Mesothelial cell of epicardium (in vitro differentiated cells): ENCODE data around the gene ABCG4. TPM values are rescaled to one million over a fixed set of nuclear protein-coding genes. Genes with fewer than 3 reads are reported as not detected.

ENCODE experiments used
- DNase-seq, 2 experiments: peaks; one replicate each; pipeline ENCODE4 v3.0.0; 2021; ENCODE audit warnings: low spot score in 2 of 2; ENCODE audit not compliant: unreplicated experiment in 2 of 2
- H3K27ac Mint-ChIP-seq: 2 replicates; pipeline ENCODE4 v1.8.0; 2021; ENCODE audit warnings: mixed read lengths
- H3K27me3 Mint-ChIP-seq: 2 replicates; pipeline ENCODE4 v1.8.0; 2021; ENCODE audit warnings: low read depth, mixed read lengths
- H3K36me3 Mint-ChIP-seq: 2 replicates; pipeline ENCODE4 v1.8.0; 2021; ENCODE audit warnings: mixed read lengths
- H3K4me1 Mint-ChIP-seq: 2 replicates; pipeline ENCODE4 v1.8.0; 2021; ENCODE audit warnings: mixed read lengths
- H3K4me3 Mint-ChIP-seq: 2 replicates; pipeline ENCODE4 v1.8.0; 2021; ENCODE audit warnings: mild to moderate bottlenecking, moderate library complexity, mixed read lengths
- H3K9me3 Mint-ChIP-seq: 2 replicates; pipeline ENCODE4 v1.8.0; 2021; ENCODE audit warnings: mixed read lengths
- total RNA-seq: library from RNA; stranded (reverse); gene quantifications from 3 replicates; pipeline ENCODE4 v1.2.1, GENCODE V29; 2021
- TF ChIP-seq, protein P1 (sequence below): fragments of 200-600 bp; sonication (generic); IDR thresholded peaks from one replicate; pipeline ENCODE4 v1.5.0; 2021; ENCODE audit warnings: antibody characterized with exemption; ENCODE audit not compliant: unreplicated experiment

ABCG4 gene
- total RNA-seq, 1 donor from 2014 or later, result 2.6 TPM

DNA sequence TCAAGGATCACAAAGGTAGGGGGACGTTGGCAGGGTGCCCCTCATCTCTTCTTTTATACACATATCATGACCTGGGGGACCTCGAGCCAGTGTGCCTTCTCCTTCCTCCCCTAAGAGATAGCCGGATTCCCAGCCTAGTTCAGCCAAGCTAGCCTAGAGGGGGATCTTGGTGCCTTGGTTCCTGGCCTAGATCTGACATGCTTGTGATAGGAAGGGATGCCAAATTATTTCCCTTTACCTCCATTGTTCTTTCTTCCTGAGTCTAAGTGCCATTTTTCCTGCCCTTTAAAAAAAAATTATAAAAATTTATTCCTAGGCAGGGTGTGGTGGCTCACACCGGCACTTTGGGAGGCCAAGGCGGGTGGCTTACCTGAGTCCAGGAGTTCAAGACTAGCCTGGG, 34.5 kb upstream of the ABCG4 start:
- Mint-ChIP-seq H3K36me3 (peaks cover 20% of the 10 kb centered on the region), H3K9me3 (no peaks in the 10 kb centered on the region), H3K27me3 (no peaks in the 10 kb centered on the region), H3K4me1 (no peaks in the 10 kb centered on the region), H3K27ac (no peak overlapping the region), H3K4me3 (no peak overlapping the region)
- DNase-seq, result no peak
- TF ChIP-seq, protein P1, sequence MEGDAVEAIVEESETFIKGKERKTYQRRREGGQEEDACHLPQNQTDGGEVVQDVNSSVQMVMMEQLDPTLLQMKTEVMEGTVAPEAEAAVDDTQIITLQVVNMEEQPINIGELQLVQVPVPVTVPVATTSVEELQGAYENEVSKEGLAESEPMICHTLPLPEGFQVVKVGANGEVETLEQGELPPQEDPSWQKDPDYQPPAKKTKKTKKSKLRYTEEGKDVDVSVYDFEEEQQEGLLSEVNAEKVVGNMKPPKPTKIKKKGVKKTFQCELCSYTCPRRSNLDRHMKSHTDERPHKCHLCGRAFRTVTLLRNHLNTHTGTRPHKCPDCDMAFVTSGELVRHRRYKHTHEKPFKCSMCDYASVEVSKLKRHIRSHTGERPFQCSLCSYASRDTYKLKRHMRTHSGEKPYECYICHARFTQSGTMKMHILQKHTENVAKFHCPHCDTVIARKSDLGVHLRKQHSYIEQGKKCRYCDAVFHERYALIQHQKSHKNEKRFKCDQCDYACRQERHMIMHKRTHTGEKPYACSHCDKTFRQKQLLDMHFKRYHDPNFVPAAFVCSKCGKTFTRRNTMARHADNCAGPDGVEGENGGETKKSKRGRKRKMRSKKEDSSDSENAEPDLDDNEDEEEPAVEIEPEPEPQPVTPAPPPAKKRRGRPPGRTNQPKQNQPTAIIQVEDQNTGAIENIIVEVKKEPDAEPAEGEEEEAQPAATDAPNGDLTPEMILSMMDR, result no peak

DNA sequence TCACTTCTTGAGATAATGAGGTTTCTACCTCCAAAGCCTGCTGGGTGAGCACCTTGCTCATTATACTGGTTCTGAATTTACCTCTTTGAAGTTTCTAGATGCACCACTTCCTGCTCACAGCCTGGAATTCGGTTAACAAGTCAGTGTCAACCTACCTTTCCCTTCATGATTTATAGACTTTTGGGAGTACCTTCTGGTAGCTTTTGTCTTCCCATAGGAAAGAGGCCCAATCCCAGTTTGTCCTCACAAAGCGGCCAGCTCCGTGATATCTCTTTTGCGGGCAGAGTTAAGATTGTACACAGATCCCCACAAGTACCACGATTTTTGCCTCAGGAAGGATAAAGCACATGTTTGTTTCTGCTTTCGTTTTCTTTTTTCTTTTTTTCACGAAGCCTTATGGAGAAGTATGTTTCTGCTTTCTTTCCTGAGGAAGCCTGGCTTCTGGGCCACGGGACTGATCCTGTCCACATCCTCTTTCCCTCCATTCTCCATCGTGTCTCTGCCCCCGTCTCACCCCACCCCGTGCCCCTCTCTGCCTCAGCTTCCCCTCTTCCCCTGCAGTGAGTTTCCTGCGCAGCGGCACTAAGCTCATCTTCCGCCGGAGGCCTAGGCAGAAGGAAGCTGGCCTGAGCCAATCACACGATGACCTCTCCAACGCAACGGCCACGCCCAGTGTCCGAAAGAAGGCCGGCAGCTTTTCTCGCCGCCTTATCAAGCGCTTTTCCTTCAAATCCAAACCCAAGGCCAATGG, 33.2 kb upstream of the ABCG4 start:
- no peak overlapping the region for H3K4me3 Mint-ChIP-seq
- TF ChIP-seq, protein P1, result no peak
- no peaks in the 10 kb centered on the region for H3K27me3 Mint-ChIP-seq
- no peak overlapping the region for H3K27ac Mint-ChIP-seq
- no peaks in the 10 kb centered on the region for H3K9me3 Mint-ChIP-seq
- no peak for DNase-seq
- peaks cover 6% of the 10 kb centered on the region for H3K4me1 Mint-ChIP-seq
- peaks cover 20% of the 10 kb centered on the region for H3K36me3 Mint-ChIP-seq

DNA sequence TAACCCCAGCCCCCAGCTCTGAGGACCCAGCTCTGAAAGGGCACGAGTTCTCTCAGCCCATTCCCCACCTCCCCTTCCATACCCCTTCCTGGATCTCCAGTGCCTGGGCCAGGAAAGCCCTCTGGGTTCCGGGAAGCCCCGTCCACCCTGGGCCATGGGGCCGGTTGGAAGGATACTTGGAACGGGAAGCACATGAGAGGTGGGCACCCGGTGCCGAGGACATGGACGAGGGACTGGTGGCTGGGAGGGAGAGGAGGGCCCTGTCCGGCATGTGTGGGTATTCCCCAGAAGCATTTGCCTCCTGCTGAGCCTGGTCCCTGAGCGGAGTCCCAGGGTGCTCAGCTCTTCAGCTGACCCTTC, 32.6 kb upstream of the ABCG4 start:
- TF ChIP-seq, protein P1, result no peak
- no peak overlapping the region for H3K27ac Mint-ChIP-seq
- H3K9me3 Mint-ChIP-seq, result no peaks in the 10 kb centered on the region
- H3K27me3 Mint-ChIP-seq, result no peaks in the 10 kb centered on the region
- peaks cover 20% of the 10 kb centered on the region for H3K36me3 Mint-ChIP-seq
- no peak for DNase-seq
- H3K4me1 Mint-ChIP-seq, result peaks cover 11% of the 10 kb centered on the region
- no peak overlapping the region for H3K4me3 Mint-ChIP-seq

DNA sequence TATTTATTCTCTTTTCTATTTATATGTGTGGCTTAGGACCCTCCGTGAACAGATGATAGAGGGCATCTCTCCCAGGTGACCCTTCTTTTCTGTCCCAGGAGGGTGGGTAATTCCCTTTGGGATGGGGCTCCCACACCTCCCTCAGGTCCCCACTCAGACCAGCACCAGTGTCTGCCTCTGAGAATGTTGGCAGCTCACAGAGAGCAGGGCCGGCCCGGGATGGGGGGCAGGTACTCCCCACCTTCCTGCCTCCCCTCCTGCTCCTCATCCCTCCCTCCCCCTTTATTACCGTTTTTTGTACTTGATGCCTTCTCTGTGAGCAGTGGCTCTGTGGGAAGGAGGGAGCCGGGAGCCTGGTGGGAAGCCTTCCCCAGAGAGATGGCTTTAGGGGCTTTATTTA, 32.3 kb upstream of the ABCG4 start:
- Mint-ChIP-seq H3K36me3 (peaks cover 16% of the 10 kb centered on the region), H3K9me3 (no peaks in the 10 kb centered on the region), H3K4me1 (peaks cover 11% of the 10 kb centered on the region), H3K27me3 (no peaks in the 10 kb centered on the region), H3K4me3 (no peak overlapping the region), H3K27ac (no peak overlapping the region)
- DNase-seq, result no peak
- TF ChIP-seq, protein P1, result no peak

DNA sequence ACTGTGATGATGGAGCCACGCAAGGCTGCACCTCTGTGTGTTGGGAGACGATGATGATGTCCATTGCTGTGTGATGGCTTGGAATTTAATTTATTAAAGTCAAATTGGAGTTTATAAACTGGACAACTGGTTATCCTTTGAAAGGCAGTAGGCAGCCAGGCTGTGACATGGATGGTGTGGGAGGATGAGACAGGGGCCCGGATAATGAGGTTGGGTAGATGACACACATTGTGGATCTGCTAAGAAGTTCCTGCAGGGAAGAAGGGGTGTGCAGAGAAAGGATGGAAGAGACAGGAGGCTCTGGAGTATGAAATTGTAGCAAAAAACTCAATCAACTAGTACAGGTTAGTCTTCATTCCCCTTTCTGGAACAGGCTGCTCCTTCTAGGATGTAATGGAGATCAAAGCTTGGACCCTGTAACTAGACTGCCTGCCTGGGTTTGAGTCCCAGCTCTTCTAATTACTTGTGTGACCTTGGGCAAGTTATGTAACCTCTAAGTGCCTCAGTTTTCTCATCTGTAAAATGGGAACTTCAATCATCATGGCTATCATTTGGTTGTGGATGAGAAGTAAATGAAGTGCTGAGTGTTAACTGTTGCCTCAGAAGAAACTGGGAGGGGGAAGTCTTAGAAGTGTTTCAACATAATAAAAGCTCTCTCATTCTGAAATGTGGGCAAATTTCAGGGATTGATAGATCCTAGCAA, 31.7 kb upstream of the ABCG4 start:
- H3K36me3 Mint-ChIP-seq, result peaks cover 13% of the 10 kb centered on the region
- peaks cover 14% of the 10 kb centered on the region for H3K4me1 Mint-ChIP-seq
- no peak overlapping the region for H3K4me3 Mint-ChIP-seq
- H3K27me3 Mint-ChIP-seq, result no peaks in the 10 kb centered on the region
- TF ChIP-seq, protein P1, result no peak
- DNase-seq, result no peak
- no peak overlapping the region for H3K27ac Mint-ChIP-seq
- H3K9me3 Mint-ChIP-seq, result no peaks in the 10 kb centered on the region
